SK-N-SH (cell line): ENCODE results near the gene WDR53. TPM values are rescaled to one million over a fixed set of nuclear protein-coding genes. Genes with fewer than 3 reads are reported as not detected.
A peak's percentile ranks its signal among the peaks of the same experiment; 100 is the strongest.

Experiments used
- CTCF ChIA-PET: fragments of 300-600, 350-600 bp; formaldehyde crosslinking; extraction: SDS; loops from one replicate; lab custom pipeline; 2021; lab: Yijun Ruan, JAX
- POLR2A ChIA-PET: fragments of 350-600 bp; sonication (Branson Sonifier 250); formaldehyde crosslinking; extraction: SDS; loops from one replicate; lab custom pipeline; 2020; ENCODE audit warnings: antibody characterized with exemption, inconsistent platforms; lab: Yijun Ruan, JAX
- DNase-seq: peaks from one replicate; pipeline ENCODE4 v3.0.0; 2012
- H2AFZ ChIP-seq: fragments of 200-600 bp; sonication (generic); 2 replicates; pipeline ENCODE4 v1.8.1; 2016; ENCODE audit warnings: antibody characterized with exemption, mild to moderate bottlenecking, low read depth
- H3F3A ChIP-seq: fragments of 200-600 bp; sonication (generic); replicated peaks from 2 replicates; pipeline ENCODE3; 2016; ENCODE audit warnings: antibody characterized with exemption, mild to moderate bottlenecking; ENCODE audit not compliant: insufficient read depth
- H3K27ac ChIP-seq, 2 experiments: fragments of 200-500 bp in 1 of 2; fragments of 200-600 bp in 1 of 2; sonication (Bioruptor generic) in 1 of 2; sonication (generic), shearing (Covaris generic) in 1 of 2; 2 replicates each; pipeline versions ENCODE4 v1.5.1 to v1.6.1; 2014 to 2016; ENCODE audit warnings: low read depth in 2 of 2, inconsistent platforms in 1 of 2, low read length in 1 of 2, mild to moderate bottlenecking in 1 of 2, mixed read lengths in 1 of 2
- H3K27me3 ChIP-seq: fragments of 200-600 bp; sonication (generic), shearing (Covaris generic); 2 replicates; pipeline ENCODE4 v1.6.1; 2016; ENCODE audit warnings: mixed run types; ENCODE audit not compliant: insufficient read depth
- H3K36me3 ChIP-seq, 2 experiments: fragments of 200-500 bp in 1 of 2; fragments of 200-600 bp in 1 of 2; sonication (Bioruptor generic) in 1 of 2; sonication (generic) in 1 of 2; replicated peaks in 1 of 2; 2 replicates each; pipeline versions ENCODE3 to v1.5.1; 2014 to 2016; ENCODE audit warnings: low read length in 1 of 2, mild to moderate bottlenecking in 1 of 2; ENCODE audit not compliant: insufficient read depth in 2 of 2, control insufficient read depth in 1 of 2
- H3K4me1 ChIP-seq, 2 experiments: fragments of 200-500 bp in 1 of 2; fragments of 200-600 bp in 1 of 2; sonication (Bioruptor generic) in 1 of 2; sonication (generic), shearing (Covaris generic) in 1 of 2; 2 replicates each; pipeline versions ENCODE4 v1.5.1 to v1.6.1; 2014 to 2016; ENCODE audit warnings: low read depth in 1 of 2, low read length in 1 of 2, mixed run types in 1 of 2; ENCODE audit not compliant: insufficient read depth in 2 of 2, control insufficient read depth in 1 of 2
- H3K4me2 ChIP-seq: fragments of 200-600 bp; sonication (generic), shearing (Covaris generic); 2 replicates; pipeline ENCODE4 v1.6.1; 2017; ENCODE audit warnings: mixed run types
- H3K4me3 ChIP-seq, 2 experiments: fragments of 200-500 bp in 1 of 2; fragments of 200-600 bp in 1 of 2; sonication (Bioruptor generic) in 1 of 2; sonication (generic), shearing (Covaris generic) in 1 of 2; 2 replicates each; pipeline versions ENCODE4 v1.5.1 to v1.8.1; 2014 to 2016; ENCODE audit warnings: low read depth in 2 of 2, inconsistent platforms in 1 of 2, low read length in 1 of 2, mild to moderate bottlenecking in 1 of 2, mixed read lengths in 1 of 2, moderate library complexity in 1 of 2
- H3K79me2 ChIP-seq: fragments of 200-600 bp; sonication (generic); 2 replicates; pipeline ENCODE4 v1.8.1; 2017; ENCODE audit warnings: mild to moderate bottlenecking; ENCODE audit not compliant: insufficient read depth
- H3K9ac ChIP-seq: fragments of 200-600 bp; sonication (generic); 2 replicates; pipeline ENCODE4 v1.6.1; 2017; ENCODE audit warnings: mixed run types
- H3K9me2 ChIP-seq: fragments of 200-600 bp; sonication (generic); 2 replicates; pipeline ENCODE4 v1.6.1; 2017; ENCODE audit warnings: mixed run types
- H3K9me3 ChIP-seq: fragments of 200-600 bp; sonication (generic); 2 replicates; pipeline ENCODE4 v1.6.1; 2017; ENCODE audit warnings: mixed run types, mild to moderate bottlenecking, moderate library complexity
- H4K20me1 ChIP-seq: fragments of 200-600 bp; sonication (generic); 2 replicates; pipeline ENCODE4 v1.6.1; 2017; ENCODE audit warnings: mild to moderate bottlenecking, mixed run types; ENCODE audit not compliant: insufficient read depth
- EP300 ChIP-seq, 2 experiments: IDR thresholded peaks; 2 replicates each; pipeline versions ENCODE4 v1.4.0 to v1.6.1; 2012; ENCODE audit warnings: borderline replicate concordance in 1 of 2, low read depth in 1 of 2, low read length in 1 of 2
- EZH2phosphoT487 ChIP-seq: fragments of 200-600 bp; sonication (generic); IDR thresholded peaks from 2 replicates; pipeline ENCODE4 v1.6.1; 2017; ENCODE audit warnings: low read depth, mixed run types, mild to moderate bottlenecking, antibody characterized with exemption, moderate library complexity, borderline replicate concordance
- FOXJ3 ChIP-seq: sonication (generic); formaldehyde crosslinking; IDR thresholded peaks from 2 replicates; pipeline ENCODE4 v1.5.1; 2020; ENCODE audit warnings: mild to moderate bottlenecking, missing genetic modification reagents
- JUND ChIP-seq: IDR thresholded peaks from 2 replicates; pipeline ENCODE4 v1.4.0; 2012
- POLR2AphosphoS5 ChIP-seq: IDR thresholded peaks from 2 replicates; pipeline ENCODE4 v1.6.1; 2012; ENCODE audit warnings: low read depth, low read length
- RAD21 ChIP-seq: IDR thresholded peaks from 2 replicates; pipeline ENCODE4 v1.6.1; 2012; ENCODE audit warnings: mild to moderate bottlenecking, low read length
- WGBS: methylation state at CpG from one replicate; pipeline ENCODE4 v1.1.6; 2017; ENCODE audit warnings: low lambda C conversion rate; 5-methylcytosine and 5-hydroxymethylcytosine counted together
- polyA plus RNA-seq, 3 experiments: library from polyadenylated mRNA; depleted of rRNA; stranded (reverse); fragments of >200 nt; gene quantifications; 2 replicates each; pipeline ENCODE4 v1.2.3, GENCODE V29; 2012
- TF ChIP-seq, protein P1 (sequence below): IDR thresholded peaks from 2 replicates; pipeline ENCODE4; 2012
- TF ChIP-seq, protein P2 (sequence below): fragments of 200-600 bp; sonication (generic); IDR thresholded peaks from 2 replicates; pipeline ENCODE4 v1.6.1; 2017; ENCODE audit warnings: antibody characterized with exemption, mild to moderate bottlenecking, moderate library complexity

Gene WDR53
- polyA plus RNA-seq, 1 of the 3 experiments (the other 2 are of a cell fraction): 7.0 TPM

GRCh38 chr3:196528639-196529233 lies 39.6 kb downstream of the WDR53 start (continued):
- TF ChIP-seq EP300 (IDR thresholded peaks at IDR 0.05; ENCODE audit: borderline replicate concordance in 1 of 2, low read depth in 1 of 2, low read length in 1 of 2) (no peak), POLR2AphosphoS5 (peak; percentile 64), FOXJ3 (CRISPR knock-in tag) (no peak), JUND (no peak)

DNA sequence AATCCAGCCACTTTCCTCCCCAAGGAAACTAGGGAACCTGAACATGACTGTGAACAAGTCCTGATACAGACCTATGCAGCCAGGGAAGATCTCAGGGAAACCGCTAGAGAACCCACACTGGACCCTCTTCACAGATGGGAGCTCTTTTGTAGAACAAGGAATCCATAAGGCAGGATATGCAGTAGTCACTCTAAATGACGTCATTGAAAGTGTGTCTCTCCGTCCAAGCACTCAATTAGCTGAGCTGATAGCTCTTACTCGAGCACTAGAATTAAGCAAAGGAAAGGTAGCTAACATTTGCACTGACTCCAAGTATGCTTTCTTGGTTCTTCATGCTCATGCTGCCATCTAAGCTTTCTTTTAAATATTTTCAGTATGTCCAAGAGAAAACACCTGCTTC lies 43.2 kb downstream of the WDR53 start:
- no peaks in the 10 kb centered on the region for H3K79me2 ChIP-seq
- ChIA-PET CTCF (interaction anchor here (1.4 kb wide), 1 partner anchor 84 kb away, joined by 4 read pairs; no protein-coding TSS in a partner anchor), POLR2A (no interaction called here)
- no peak overlapping the region for H2AFZ ChIP-seq
- no peak for TF ChIP-seq EZH2phosphoT487
- H3K4me1 ChIP-seq: no peaks in the 10 kb centered on the region; a peak in 1 of 4 replicates
- H3K4me3 ChIP-seq: no peak overlapping the region
- 53% methylated on average over 4 of the region's 4 CpGs for WGBS
- H3K4me2 ChIP-seq: no peak overlapping the region
- peaks cover 7% of the 10 kb centered on the region for H3F3A ChIP-seq
- no peak overlapping the region for H3K9ac ChIP-seq
- no peak for DNase-seq
- H3K36me3 ChIP-seq: no peaks in the 10 kb centered on the region
- no peaks in the 10 kb centered on the region for H3K9me2 ChIP-seq
- no peak overlapping the region for H3K27ac ChIP-seq
- no peaks in the 10 kb centered on the region for H4K20me1 ChIP-seq
- H3K27me3 ChIP-seq: no peaks in the 10 kb centered on the region
- peaks cover 5% of the 10 kb centered on the region; the same call in 1 of the 2 replicates for H3K9me3 ChIP-seq

GRCh38 chr3:196524527-196524926 lies 43.8 kb downstream of the WDR53 start:
- Histone ChIP-seq H3K9ac (no peak overlapping the region), H3K4me2 (no peak overlapping the region), H3K79me2 (no peaks in the 10 kb centered on the region), H2AFZ (no peak overlapping the region), H4K20me1 (no peaks in the 10 kb centered on the region), H3K4me1 (no peaks in the 10 kb centered on the region; a peak in 1 of 4 replicates), H3F3A (peaks cover 7% of the 10 kb centered on the region), H3K9me3 (peaks cover 8% of the 10 kb centered on the region; the same call in 1 of the 2 replicates), H3K9me2 (no peaks in the 10 kb centered on the region), H3K27me3 (no peaks in the 10 kb centered on the region), H3K36me3 (no peaks in the 10 kb centered on the region), H3K4me3 (no peak overlapping the region), H3K27ac (no peak overlapping the region)
- ChIA-PET CTCF (interaction anchor here (0.8 to 1.2 kb wide), 4 partner anchors 13 to 171 kb away, joined by 3 read pairs; partner anchors contain the start of gene RNF168), POLR2A (no interaction called here)
- 56% methylated on average over 5 of the region's 5 CpGs for WGBS
- TF ChIP-seq, protein P1, sequence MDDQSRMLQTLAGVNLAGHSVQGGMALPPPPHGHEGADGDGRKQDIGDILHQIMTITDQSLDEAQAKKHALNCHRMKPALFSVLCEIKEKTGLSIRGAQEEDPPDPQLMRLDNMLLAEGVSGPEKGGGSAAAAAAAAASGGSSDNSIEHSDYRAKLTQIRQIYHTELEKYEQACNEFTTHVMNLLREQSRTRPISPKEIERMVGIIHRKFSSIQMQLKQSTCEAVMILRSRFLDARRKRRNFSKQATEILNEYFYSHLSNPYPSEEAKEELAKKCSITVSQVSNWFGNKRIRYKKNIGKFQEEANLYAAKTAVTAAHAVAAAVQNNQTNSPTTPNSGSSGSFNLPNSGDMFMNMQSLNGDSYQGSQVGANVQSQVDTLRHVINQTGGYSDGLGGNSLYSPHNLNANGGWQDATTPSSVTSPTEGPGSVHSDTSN: no peak
- TF ChIP-seq, protein P2, sequence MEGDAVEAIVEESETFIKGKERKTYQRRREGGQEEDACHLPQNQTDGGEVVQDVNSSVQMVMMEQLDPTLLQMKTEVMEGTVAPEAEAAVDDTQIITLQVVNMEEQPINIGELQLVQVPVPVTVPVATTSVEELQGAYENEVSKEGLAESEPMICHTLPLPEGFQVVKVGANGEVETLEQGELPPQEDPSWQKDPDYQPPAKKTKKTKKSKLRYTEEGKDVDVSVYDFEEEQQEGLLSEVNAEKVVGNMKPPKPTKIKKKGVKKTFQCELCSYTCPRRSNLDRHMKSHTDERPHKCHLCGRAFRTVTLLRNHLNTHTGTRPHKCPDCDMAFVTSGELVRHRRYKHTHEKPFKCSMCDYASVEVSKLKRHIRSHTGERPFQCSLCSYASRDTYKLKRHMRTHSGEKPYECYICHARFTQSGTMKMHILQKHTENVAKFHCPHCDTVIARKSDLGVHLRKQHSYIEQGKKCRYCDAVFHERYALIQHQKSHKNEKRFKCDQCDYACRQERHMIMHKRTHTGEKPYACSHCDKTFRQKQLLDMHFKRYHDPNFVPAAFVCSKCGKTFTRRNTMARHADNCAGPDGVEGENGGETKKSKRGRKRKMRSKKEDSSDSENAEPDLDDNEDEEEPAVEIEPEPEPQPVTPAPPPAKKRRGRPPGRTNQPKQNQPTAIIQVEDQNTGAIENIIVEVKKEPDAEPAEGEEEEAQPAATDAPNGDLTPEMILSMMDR: peak; percentile 30
- peak; percentile 28; the same call in 1 of the 2 replicates for TF ChIP-seq RAD21
- no peak for DNase-seq
